ENCODE data around the gene PHF21A. TPM values are rescaled to one million over a fixed set of nuclear protein-coding genes. Genes with fewer than 3 reads are reported as not detected.

The PHF21A gene
- total RNA-seq, 2 experiments from 2014 or later, result 59.5 to 66.2 TPM

DNA sequence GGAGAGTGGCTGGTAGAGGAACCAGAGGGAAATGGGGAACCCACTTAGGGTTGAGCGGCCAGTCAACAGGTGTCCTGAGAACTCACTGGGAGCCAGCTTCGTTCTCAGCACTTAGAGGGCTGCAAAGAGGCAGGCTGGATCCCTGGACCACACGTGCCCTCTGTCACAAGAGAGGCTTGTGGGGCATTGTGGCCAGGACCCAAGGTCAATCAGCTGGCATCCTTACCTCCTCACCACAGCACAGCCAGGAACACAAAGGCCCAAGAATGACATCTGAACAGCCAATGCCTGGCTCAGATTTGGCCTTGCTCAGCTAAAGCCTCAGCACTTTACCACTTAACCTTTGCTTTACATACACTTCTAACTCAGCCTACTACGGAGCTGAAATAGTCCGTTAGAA is 228.4 kb downstream of the PHF21A start:
- Histone ChIP-seq H3K36me3 (ENCODE audit: insufficient read depth, low read length) (no peaks in the 10 kb centered on the region), H3K27me3 (ENCODE audit: control insufficient read depth in 1 of 2, insufficient read depth in 2 of 2, low read length in 2 of 2) (peaks cover 24 to 37% of the 10 kb centered on the region in 2 experiments), H3K27ac (ENCODE audit: low read depth in 1 of 2, low read length in 2 of 2) (no peak overlapping the region), H3K4me1 (ENCODE audit: insufficient read depth, low read length) (no peaks in the 10 kb centered on the region), H3K9me3 (ENCODE audit: control insufficient read depth in 1 of 2, insufficient read depth in 1 of 2, low read length in 2 of 2) (peaks cover 0 to 6% of the 10 kb centered on the region in 2 experiments), H3K4me3 (ENCODE audit: low read length) (no peak overlapping the region)
- TF ChIP-seq, protein P1, sequence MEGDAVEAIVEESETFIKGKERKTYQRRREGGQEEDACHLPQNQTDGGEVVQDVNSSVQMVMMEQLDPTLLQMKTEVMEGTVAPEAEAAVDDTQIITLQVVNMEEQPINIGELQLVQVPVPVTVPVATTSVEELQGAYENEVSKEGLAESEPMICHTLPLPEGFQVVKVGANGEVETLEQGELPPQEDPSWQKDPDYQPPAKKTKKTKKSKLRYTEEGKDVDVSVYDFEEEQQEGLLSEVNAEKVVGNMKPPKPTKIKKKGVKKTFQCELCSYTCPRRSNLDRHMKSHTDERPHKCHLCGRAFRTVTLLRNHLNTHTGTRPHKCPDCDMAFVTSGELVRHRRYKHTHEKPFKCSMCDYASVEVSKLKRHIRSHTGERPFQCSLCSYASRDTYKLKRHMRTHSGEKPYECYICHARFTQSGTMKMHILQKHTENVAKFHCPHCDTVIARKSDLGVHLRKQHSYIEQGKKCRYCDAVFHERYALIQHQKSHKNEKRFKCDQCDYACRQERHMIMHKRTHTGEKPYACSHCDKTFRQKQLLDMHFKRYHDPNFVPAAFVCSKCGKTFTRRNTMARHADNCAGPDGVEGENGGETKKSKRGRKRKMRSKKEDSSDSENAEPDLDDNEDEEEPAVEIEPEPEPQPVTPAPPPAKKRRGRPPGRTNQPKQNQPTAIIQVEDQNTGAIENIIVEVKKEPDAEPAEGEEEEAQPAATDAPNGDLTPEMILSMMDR (IDR thresholded peaks at IDR 0.05), result no peak
- ChIA-PET CTCF (no interaction called here), POLR2A (interaction anchor here (0.7 kb wide), 1 partner anchor 46 kb away, joined by 3 read pairs; the partner anchor contains the start of gene CRY2)
- DNase-seq, result no peak
- Mint-ChIP-seq H3K9me3 (no peaks in the 10 kb centered on the region), H3K27me3 (peaks cover 53% of the 10 kb centered on the region), H3K4me3 (no peak overlapping the region), H3K36me3 (ENCODE audit: low read depth) (no peaks in the 10 kb centered on the region), H3K27ac (no peak overlapping the region), H3K4me1 (ENCODE audit: low read depth) (no peaks in the 10 kb centered on the region)
- intact Hi-C loops (cut with DNase I, micrococcal nuclease), result no loop called here
- ATAC-seq (ENCODE audit: poor library complexity), result no peak

DNA sequence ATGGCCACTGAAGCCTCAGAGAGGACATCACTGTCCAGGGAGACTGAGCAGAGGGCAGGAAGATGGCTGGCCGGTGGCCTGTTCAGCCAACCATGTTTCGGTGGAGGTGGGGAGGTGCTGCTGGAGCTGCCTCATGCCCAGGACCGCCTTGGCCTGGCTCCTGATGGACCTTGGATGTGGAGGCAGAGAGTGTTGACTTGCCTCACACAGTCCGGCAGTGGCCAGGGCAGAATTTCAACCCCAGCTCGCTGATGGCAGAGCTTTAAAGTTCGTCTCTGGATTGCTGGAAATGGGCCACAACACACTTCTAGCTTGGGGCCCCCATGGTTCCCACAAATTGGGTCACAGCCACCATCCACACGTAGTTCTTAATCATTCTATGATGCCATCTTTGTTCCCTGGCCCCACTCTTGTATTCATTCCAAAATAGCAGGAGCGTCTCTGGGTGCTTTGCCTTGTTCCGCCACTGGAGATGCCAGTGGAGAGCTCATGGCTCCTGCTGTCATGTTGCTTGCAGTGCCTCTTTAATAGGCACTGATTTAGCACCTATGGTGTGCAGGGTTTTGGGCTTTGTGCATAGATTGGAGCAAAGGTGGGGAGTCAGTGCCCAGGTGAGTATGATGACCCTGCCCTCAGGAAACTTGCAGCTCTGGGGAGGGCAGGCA is 230.2 kb downstream of the PHF21A start:
- Histone ChIP-seq H3K4me1 (ENCODE audit: insufficient read depth, low read length) (peaks cover 2% of the 10 kb centered on the region), H3K36me3 (ENCODE audit: insufficient read depth, low read length) (no peaks in the 10 kb centered on the region), H3K4me3 (ENCODE audit: low read length) (no peak overlapping the region), H3K27me3 (ENCODE audit: control insufficient read depth in 1 of 2, insufficient read depth in 2 of 2, low read length in 2 of 2) (peaks cover 14 to 19% of the 10 kb centered on the region in 2 experiments), H3K9me3 (ENCODE audit: control insufficient read depth in 1 of 2, insufficient read depth in 1 of 2, low read length in 2 of 2) (peaks cover 0 to 2% of the 10 kb centered on the region in 2 experiments), H3K27ac (ENCODE audit: low read depth in 1 of 2, low read length in 2 of 2) (no peak overlapping the region)
- POLR2A ChIA-PET, result no interaction called here
- DNase-seq, result no peak
- Mint-ChIP-seq H3K4me3 (no peak overlapping the region), H3K4me1 (ENCODE audit: low read depth) (no peaks in the 10 kb centered on the region), H3K36me3 (ENCODE audit: low read depth) (no peaks in the 10 kb centered on the region), H3K27ac (no peak overlapping the region), H3K9me3 (no peaks in the 10 kb centered on the region), H3K27me3 (peaks cover 39% of the 10 kb centered on the region)
- no peak for ATAC-seq (ENCODE audit: poor library complexity)
- CTCF ChIA-PET, result no interaction called here
- TF ChIP-seq, protein P1 (IDR thresholded peaks at IDR 0.05), result no peak
- intact Hi-C loops (cut with DNase I, micrococcal nuclease), result no loop called here

DNA sequence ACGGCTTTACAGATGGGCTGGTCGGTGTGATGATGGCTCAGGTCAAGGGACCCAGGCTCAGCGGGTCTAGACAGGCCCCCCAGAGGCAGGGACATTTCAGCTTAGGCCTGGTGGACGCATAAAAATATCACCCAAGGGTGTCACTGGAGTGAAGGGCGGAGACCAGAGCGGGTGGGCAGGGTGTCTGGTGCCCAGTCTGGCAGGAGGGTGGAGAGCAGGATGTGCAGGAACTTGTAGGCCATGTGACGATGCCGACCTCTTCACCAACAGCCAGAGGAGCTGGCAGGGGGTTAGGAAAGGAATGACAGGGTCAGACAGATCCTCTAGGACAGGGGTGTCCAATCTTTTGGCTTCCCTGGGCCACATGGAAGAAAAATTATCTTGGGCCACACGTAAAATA is 231.3 kb downstream of the PHF21A start:
- Histone ChIP-seq H3K36me3 (ENCODE audit: insufficient read depth, low read length) (no peaks in the 10 kb centered on the region), H3K4me3 (ENCODE audit: low read length) (no peak overlapping the region), H3K9me3 (ENCODE audit: control insufficient read depth in 1 of 2, insufficient read depth in 1 of 2, low read length in 2 of 2) (peaks cover 0 to 5% of the 10 kb centered on the region in 2 experiments), H3K27ac (ENCODE audit: low read depth in 1 of 2, low read length in 2 of 2) (no peak overlapping the region), H3K27me3 (ENCODE audit: control insufficient read depth in 1 of 2, insufficient read depth in 2 of 2, low read length in 2 of 2) (peaks cover 8 to 13% of the 10 kb centered on the region in 2 experiments), H3K4me1 (ENCODE audit: insufficient read depth, low read length) (peaks cover 10% of the 10 kb centered on the region)
- POLR2A ChIA-PET, result no interaction called here
- Mint-ChIP-seq H3K4me1 (ENCODE audit: low read depth) (peaks cover 4% of the 10 kb centered on the region), H3K9me3 (no peaks in the 10 kb centered on the region), H3K27me3 (peaks cover 31% of the 10 kb centered on the region), H3K36me3 (ENCODE audit: low read depth) (peaks cover 4% of the 10 kb centered on the region), H3K4me3 (no peak overlapping the region), H3K27ac (no peak overlapping the region)
- CTCF ChIA-PET, result no interaction called here
- no peak for ATAC-seq (ENCODE audit: poor library complexity)
- DNase-seq, result no peak
- TF ChIP-seq, protein P1 (IDR thresholded peaks at IDR 0.05), result no peak
- intact Hi-C loops (cut with DNase I, micrococcal nuclease), result loop anchor here in 1 of 2 experiments (5.0 kb wide), 1 partner anchor 502 kb away; the partner anchor contains the start of gene CHRM4

Measured in CD4-positive, alpha-beta T cell (primary cell).